Ectodermal cell (in vitro differentiated cells): ENCODE results near the gene CAP1.

ENCODE experiments used
- H3K27ac ChIP-seq: 2 replicates; pipeline ENCODE4 v1.7.0; 2013; ENCODE audit warnings: mild to moderate bottlenecking, low read depth, low read length; ENCODE audit not compliant: insufficient read depth, poor library complexity, severe bottlenecking
- H3K27me3 ChIP-seq: 2 replicates; pipeline ENCODE4 v1.7.0; 2013; ENCODE audit warnings: mild to moderate bottlenecking, low read length; ENCODE audit not compliant: insufficient read depth, control insufficient read depth, poor library complexity, severe bottlenecking
- H3K36me3 ChIP-seq: one replicate; pipeline ENCODE4 v1.7.0; 2013; ENCODE audit warnings: low read length; ENCODE audit not compliant: control insufficient read depth, insufficient read depth
- H3K4me1 ChIP-seq: one replicate; pipeline ENCODE4 v1.7.0; 2013; ENCODE audit warnings: low read length; ENCODE audit not compliant: control insufficient read depth, insufficient read depth
- H3K4me3 ChIP-seq: 2 replicates; pipeline ENCODE4 v1.7.0; 2013; ENCODE audit warnings: low read depth, low read length, control low read depth; ENCODE audit not compliant: insufficient read depth
- H3K9me3 ChIP-seq: 2 replicates; pipeline ENCODE4 v1.7.0; 2013; ENCODE audit warnings: mild to moderate bottlenecking, low read length, moderate library complexity; ENCODE audit not compliant: control insufficient read depth
- WGBS, 2 experiments: methylation state at CpG; one replicate each; pipeline ENCODE4 v1.1.7; 2013; ENCODE audit warnings: missing lambda C conversion rate in 2 of 2; 5-methylcytosine and 5-hydroxymethylcytosine counted together

Gene CAP1

GRCh38 chr1:40045182-40045581, 4.7 kb downstream of the CAP1 start:
- Histone ChIP-seq H3K27ac (no peak overlapping the region), H3K36me3 (no peaks in the 10 kb centered on the region)

GRCh38 chr1:40045766-40046165, 5.2 kb downstream of the CAP1 start:
- Histone ChIP-seq H3K36me3 (no peaks in the 10 kb centered on the region), H3K27me3 (no peaks in the 10 kb centered on the region), H3K4me3 (no peak overlapping the region), H3K27ac (no peak overlapping the region), H3K4me1 (no peaks in the 10 kb centered on the region), H3K9me3 (no peaks in the 10 kb centered on the region)
- WGBS, 2 experiments: 84 to 90% methylated on average over 3 of the region's 3 CpGs

More at GRCh38 chr1:40045182-40045581, 4.7 kb downstream of the CAP1 start:
- Histone ChIP-seq H3K4me1 (no peaks in the 10 kb centered on the region), H3K27me3 (no peaks in the 10 kb centered on the region), H3K9me3 (no peaks in the 10 kb centered on the region), H3K4me3 (no peak overlapping the region)
- 96 to 99% methylated on average over 4 of the region's 4 CpGs for WGBS, 2 experiments

- H3K4me3 ChIP-seq: no peak overlapping the region
- H3K27ac ChIP-seq: no peak overlapping the region
- 80 to 91% methylated on average over 2 of the region's 2 CpGs for WGBS, 2 experiments
- H3K4me1 ChIP-seq: no peaks in the 10 kb centered on the region
- H3K9me3 ChIP-seq: no peaks in the 10 kb centered on the region
- H3K36me3 ChIP-seq: no peaks in the 10 kb centered on the region
- no peaks in the 10 kb centered on the region for H3K27me3 ChIP-seq
Observed at GRCh38 chr1:40047276-40047675, 6.7 kb downstream of the CAP1 start.

GRCh38 chr1:40047769-40048168, 7.2 kb downstream of the CAP1 start:
- Histone ChIP-seq H3K27me3 (no peaks in the 10 kb centered on the region), H3K4me1 (no peaks in the 10 kb centered on the region), H3K9me3 (no peaks in the 10 kb centered on the region), H3K27ac (no peak overlapping the region), H3K4me3 (no peak overlapping the region), H3K36me3 (no peaks in the 10 kb centered on the region)
- WGBS, 2 experiments: 86 to 96% methylated on average over 5 of the region's 5 CpGs

- no peaks in the 10 kb centered on the region for H3K36me3 ChIP-seq
- 88% methylated on average over 2 of the region's 2 CpGs for WGBS, 2 experiments
- H3K4me3 ChIP-seq: no peak overlapping the region
- H3K27ac ChIP-seq: no peak overlapping the region
- H3K27me3 ChIP-seq: no peaks in the 10 kb centered on the region
- H3K4me1 ChIP-seq: no peaks in the 10 kb centered on the region
- H3K9me3 ChIP-seq: no peaks in the 10 kb centered on the region
Observed at GRCh38 chr1:40049725-40050124, 9.2 kb downstream of the CAP1 start.

- no peaks in the 10 kb centered on the region for H3K9me3 ChIP-seq
- 89 to 94% methylated on average over 3 of the region's 3 CpGs for WGBS, 2 experiments
- H3K27me3 ChIP-seq: no peaks in the 10 kb centered on the region
- no peak overlapping the region for H3K27ac ChIP-seq
- H3K4me1 ChIP-seq: no peaks in the 10 kb centered on the region
- no peak overlapping the region for H3K4me3 ChIP-seq
- no peaks in the 10 kb centered on the region for H3K36me3 ChIP-seq
Observed at GRCh38 chr1:40050863-40051262, 10.3 kb downstream of the CAP1 start.

GRCh38 chr1:40053138-40053887, 12.8 kb downstream of the CAP1 start:
- H3K27ac ChIP-seq: no peak overlapping the region
- H3K27me3 ChIP-seq: no peaks in the 10 kb centered on the region
- no peaks in the 10 kb centered on the region for H3K36me3 ChIP-seq
- H3K9me3 ChIP-seq: no peaks in the 10 kb centered on the region
- no peaks in the 10 kb centered on the region for H3K4me1 ChIP-seq
- 95% methylated on average over 11 of the region's 11 CpGs for WGBS, 2 experiments
- no peak overlapping the region for H3K4me3 ChIP-seq

GRCh38 chr1:40056519-40057309, 16.2 kb downstream of the CAP1 start:
- peaks cover 21% of the 10 kb centered on the region for H3K36me3 ChIP-seq
- WGBS, 2 experiments: 93 to 98% methylated on average over 3 of the region's 5 CpGs
- H3K4me1 ChIP-seq: no peaks in the 10 kb centered on the region
- H3K27me3 ChIP-seq: no peaks in the 10 kb centered on the region
- no peak overlapping the region for H3K4me3 ChIP-seq
- no peaks in the 10 kb centered on the region for H3K9me3 ChIP-seq
- no peak overlapping the region for H3K27ac ChIP-seq

- H3K4me3 ChIP-seq: no peak overlapping the region
- no peaks in the 10 kb centered on the region for H3K27me3 ChIP-seq
- no peak overlapping the region for H3K27ac ChIP-seq
- H3K36me3 ChIP-seq: peaks cover 21% of the 10 kb centered on the region
- 93 to 94% methylated on average over 1 of the region's 1 CpG for WGBS, 2 experiments
- no peaks in the 10 kb centered on the region for H3K9me3 ChIP-seq
- no peaks in the 10 kb centered on the region for H3K4me1 ChIP-seq
Observed at GRCh38 chr1:40057310-40058030, 16.9 kb downstream of the CAP1 start.

GRCh38 chr1:40058097-40058452, 17.5 kb downstream of the CAP1 start:
- no peaks in the 10 kb centered on the region for H3K9me3 ChIP-seq
- no peak overlapping the region for H3K4me3 ChIP-seq
- H3K27ac ChIP-seq: no peak overlapping the region
- 92% methylated on average over 1 of the region's 1 CpG for WGBS, 2 experiments
- H3K36me3 ChIP-seq: peaks cover 21% of the 10 kb centered on the region
- H3K4me1 ChIP-seq: no peaks in the 10 kb centered on the region
- no peaks in the 10 kb centered on the region for H3K27me3 ChIP-seq
